Sciatic nerve (tissue), 2 donors: ENCODE results near the gene NPAS2. TPM values are rescaled to one million over a fixed set of nuclear protein-coding genes. Genes with fewer than 3 reads are reported as not detected.

Experiments used
- ATAC-seq: fragments of 200-7000 bp; cut with Tn5 transposase; one replicate; pipeline ENCODE4 v1.9.1; 2020; ENCODE audit warnings: mild to moderate bottlenecking, moderate library complexity
- DNase-seq: peaks from one replicate; pipeline ENCODE4 v3.0.0-alpha.2; 2020; ENCODE audit warnings: low spot score
- intact Hi-C: fragments of 100-400 bp; cut with DNase I; formaldehyde crosslinking; loops from one replicate; pipeline ENCODE4 v1.14.2; 2022
- total RNA-seq: library from RNA; stranded (reverse); fragmentation: NEBNext Ultra II Directional; extraction: Animal tissue kit (Norgen Biotek cat#: 25700); gene quantifications from one replicate; pipeline ENCODE4 v1.2.1, GENCODE V29; 2021
- donor health status: DM: no; HTN: no; CAD: no.
- donor health status: DM: no; HTN: no; CAD: no.

NPAS2 gene
- total RNA-seq, 1 donor from 2014 or later = 17.5 TPM

DNA sequence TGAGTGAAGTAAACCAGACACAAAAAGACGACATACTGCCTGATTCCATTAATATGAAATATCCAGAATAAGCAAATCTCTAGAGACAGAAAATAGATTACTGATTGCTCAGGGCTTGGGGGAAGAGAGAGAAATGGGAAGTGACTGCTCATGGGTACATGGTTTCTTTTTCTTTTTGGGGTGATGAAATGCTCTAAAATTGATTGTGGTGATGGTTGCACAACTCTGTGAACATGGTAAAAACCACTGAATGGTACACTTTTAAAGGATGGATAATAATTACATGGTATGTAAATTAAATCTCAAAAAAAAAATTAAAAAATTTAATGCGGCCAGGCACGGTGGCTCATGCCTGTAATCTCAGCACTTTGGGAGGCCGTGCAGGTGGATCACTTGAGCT is 221.5 kb downstream of the NPAS2 start:
- ATAC-seq (no peak), DNase-seq (no peak)
- intact Hi-C loops = no loop called here

- ATAC-seq (no peak), DNase-seq (no peak)
- intact Hi-C loops = no loop called here
Observed at GRCh38 chr2:101045330-101045729, 225.4 kb downstream of the NPAS2 start.

Other genes with a start within 250 kb of the NPAS2 start
- gene RPL31, start 182.2 kb downstream of the NPAS2 start, total RNA-seq = 1,183 TPM